HepG2 (cell line): ENCODE data around the gene RTP3.
"Not testable (repeated sequence)": the region's sequence is repeated elsewhere in the genome, so short reads cannot be mapped to it uniquely, and the experiment has no call there.

Source experiments
- GABPA ChIP-seq, 2 experiments: IDR thresholded peaks; 2 replicates each; pipeline ENCODE4 v1.6.1; 2011 to 2016; ENCODE audit warnings: low read depth in 2 of 2, low read length in 1 of 2, missing biosample characterization in 1 of 2, missing genetic modification characterization in 1 of 2
- MAFF ChIP-seq: IDR thresholded peaks from 2 replicates; pipeline ENCODE4 v1.6.1; 2011; ENCODE audit warnings: low read depth, low read length, improper control_type of control experiment
- SMAD1 ChIP-seq: sonication (generic); formaldehyde crosslinking; IDR thresholded peaks from 2 replicates; pipeline ENCODE4 v1.4.0; 2020; ENCODE audit warnings: missing genetic modification reagents, low read depth, mild to moderate bottlenecking, borderline replicate concordance
- ZNF337 ChIP-seq: sonication (generic); formaldehyde crosslinking; IDR thresholded peaks from 2 replicates; pipeline ENCODE4 v1.5.1; 2020; ENCODE audit warnings: missing genetic modification reagents, low read depth, mild to moderate bottlenecking, borderline replicate concordance
- ZNF615 ChIP-seq: sonication (generic); formaldehyde crosslinking; IDR thresholded peaks from 2 replicates; pipeline ENCODE4 v1.5.0; 2020; ENCODE audit warnings: mild to moderate bottlenecking, missing genetic modification reagents, borderline replicate concordance
- TF ChIP-seq, protein P1 (sequence below): sonication (generic); formaldehyde crosslinking; IDR thresholded peaks from 2 replicates; pipeline ENCODE4 v1.5.0; 2020; ENCODE audit warnings: mild to moderate bottlenecking, missing genetic modification reagents, moderate library complexity

DNA sequence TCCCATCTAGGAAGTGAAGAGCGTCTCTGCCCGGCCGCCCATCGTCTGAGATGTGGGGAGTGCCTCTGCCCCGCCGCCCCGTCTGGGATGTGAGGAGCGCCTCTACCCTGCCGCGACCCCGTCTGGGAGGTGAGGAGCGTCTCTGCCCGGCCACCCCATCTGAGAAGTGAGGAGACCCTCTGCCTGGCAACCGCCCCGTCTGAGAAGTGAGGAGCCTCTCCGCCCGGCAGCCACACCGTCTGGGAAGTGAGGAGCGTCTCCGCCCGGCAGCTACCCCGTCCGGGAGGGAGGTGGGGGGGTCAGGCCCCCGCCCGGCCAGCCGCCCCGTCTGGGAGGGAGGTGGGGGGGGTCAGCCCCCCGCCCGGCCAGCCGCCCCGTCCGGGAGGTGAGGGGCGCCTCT is 3.3 kb upstream of the RTP3 start:
- TF ChIP-seq GABPA (IDR thresholded peaks at IDR 0.05; ENCODE audit: low read depth, low read length); GABPA (CRISPR knock-in tag; IDR thresholded peaks at IDR 0.05; ENCODE audit: low read depth); SMAD1; ZNF615 (CRISPR knock-in tag); MAFF; ZNF337: not testable (repeated sequence)
- TF ChIP-seq, protein P1, sequence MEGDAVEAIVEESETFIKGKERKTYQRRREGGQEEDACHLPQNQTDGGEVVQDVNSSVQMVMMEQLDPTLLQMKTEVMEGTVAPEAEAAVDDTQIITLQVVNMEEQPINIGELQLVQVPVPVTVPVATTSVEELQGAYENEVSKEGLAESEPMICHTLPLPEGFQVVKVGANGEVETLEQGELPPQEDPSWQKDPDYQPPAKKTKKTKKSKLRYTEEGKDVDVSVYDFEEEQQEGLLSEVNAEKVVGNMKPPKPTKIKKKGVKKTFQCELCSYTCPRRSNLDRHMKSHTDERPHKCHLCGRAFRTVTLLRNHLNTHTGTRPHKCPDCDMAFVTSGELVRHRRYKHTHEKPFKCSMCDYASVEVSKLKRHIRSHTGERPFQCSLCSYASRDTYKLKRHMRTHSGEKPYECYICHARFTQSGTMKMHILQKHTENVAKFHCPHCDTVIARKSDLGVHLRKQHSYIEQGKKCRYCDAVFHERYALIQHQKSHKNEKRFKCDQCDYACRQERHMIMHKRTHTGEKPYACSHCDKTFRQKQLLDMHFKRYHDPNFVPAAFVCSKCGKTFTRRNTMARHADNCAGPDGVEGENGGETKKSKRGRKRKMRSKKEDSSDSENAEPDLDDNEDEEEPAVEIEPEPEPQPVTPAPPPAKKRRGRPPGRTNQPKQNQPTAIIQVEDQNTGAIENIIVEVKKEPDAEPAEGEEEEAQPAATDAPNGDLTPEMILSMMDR (CRISPR knock-in tag) = not testable (repeated sequence)
